ENCODE results near the gene ZNF521. TPM values are rescaled to one million over a fixed set of nuclear protein-coding genes. Genes with fewer than 3 reads are reported as not detected.

The ZNF521 gene
- total RNA-seq, 2 donors from 2014 or later, result 8.0 to 17.2 TPM

- no peak for TF ChIP-seq CTCF (IDR thresholded peaks at IDR 0.05)
- H3K27ac ChIP-seq, result no peak overlapping the region
- no peak for ATAC-seq (ENCODE audit: insufficient number of reproducible peaks, low FRiP score, low read depth)
These were observed 16.3 kb downstream of the ZNF521 start for GRCh38 chr18:25335676-25336075.

DNA sequence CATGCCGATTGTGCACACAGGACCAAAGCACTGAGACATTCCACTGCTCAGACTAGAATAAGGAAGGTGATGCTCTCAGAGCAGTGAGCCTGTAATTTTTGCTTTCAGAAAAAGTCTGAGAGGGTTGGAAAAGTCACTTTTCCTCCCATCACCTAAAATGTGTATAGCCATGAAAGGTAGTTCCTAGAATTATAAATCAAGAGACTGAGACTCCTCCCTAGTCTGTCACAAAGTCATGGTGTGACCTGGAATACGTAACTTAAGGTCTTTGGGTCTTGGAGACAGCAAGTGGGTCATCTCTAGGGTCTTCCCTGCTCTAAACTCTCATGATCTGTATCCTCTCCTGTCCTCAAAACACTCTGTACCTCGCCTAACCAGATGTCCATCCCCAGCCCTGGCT lies 16.9 kb downstream of the ZNF521 start:
- H3K4me3 ChIP-seq, result no peak overlapping the region
- ATAC-seq (ENCODE audit: insufficient number of reproducible peaks, low FRiP score, low read depth) (no peak), DNase-seq (ENCODE audit: low spot score) (no peak)
- no peaks in the 10 kb centered on the region for H3K9me3 ChIP-seq
- TF ChIP-seq CTCF (IDR thresholded peaks at IDR 0.05), result no peak
- H3K27ac ChIP-seq, result no peak overlapping the region
- no peaks in the 10 kb centered on the region for H3K4me1 ChIP-seq (ENCODE audit: control insufficient read depth in 1 of 2, low read depth in 2 of 2)
- no peaks in the 10 kb centered on the region for H3K36me3 ChIP-seq
- H3K27me3 ChIP-seq (replicated peaks; ENCODE audit: insufficient read depth), result no peaks in the 10 kb centered on the region

More at GRCh38 chr18:25335676-25336075, 16.3 kb downstream of the ZNF521 start:
- Histone ChIP-seq H3K9me3 (no peaks in the 10 kb centered on the region), H3K27me3 (replicated peaks; ENCODE audit: insufficient read depth) (no peaks in the 10 kb centered on the region), H3K36me3 (no peaks in the 10 kb centered on the region), H3K4me3 (no peak overlapping the region), H3K4me1 (ENCODE audit: control insufficient read depth in 1 of 2, low read depth in 2 of 2) (no peaks in the 10 kb centered on the region)
- no peak for DNase-seq (ENCODE audit: low spot score)

DNA sequence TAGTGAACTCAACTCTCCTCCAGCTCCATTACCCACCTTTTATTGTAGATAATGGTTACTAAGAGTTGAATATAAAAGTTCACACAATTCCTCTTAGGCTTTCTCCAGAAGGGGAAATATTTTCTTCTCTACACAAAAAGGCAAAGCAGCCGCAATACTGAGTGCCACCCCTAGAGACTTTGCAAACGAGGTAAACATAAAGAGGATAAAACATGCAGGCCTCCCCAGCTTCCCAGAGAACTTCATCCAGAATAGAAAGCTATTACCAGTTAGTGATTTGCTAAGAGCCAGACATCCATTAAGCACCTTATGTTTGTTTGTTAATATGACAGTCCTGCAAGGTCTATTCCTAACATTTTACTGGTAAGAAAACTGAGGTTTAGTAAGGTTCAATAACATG lies 17.4 kb downstream of the ZNF521 start:
- TF ChIP-seq CTCF (IDR thresholded peaks at IDR 0.05), result peak; percentile 21
- DNase-seq (ENCODE audit: low spot score) (no peak), ATAC-seq (ENCODE audit: insufficient number of reproducible peaks, low FRiP score, low read depth) (no peak)
- no peaks in the 10 kb centered on the region for H3K4me1 ChIP-seq (ENCODE audit: control insufficient read depth in 1 of 2, low read depth in 2 of 2)
- H3K36me3 ChIP-seq, result no peaks in the 10 kb centered on the region
- H3K9me3 ChIP-seq, result no peaks in the 10 kb centered on the region
- no peak overlapping the region for H3K4me3 ChIP-seq
- H3K27me3 ChIP-seq (replicated peaks; ENCODE audit: insufficient read depth), result no peaks in the 10 kb centered on the region
- no peak overlapping the region for H3K27ac ChIP-seq

DNA sequence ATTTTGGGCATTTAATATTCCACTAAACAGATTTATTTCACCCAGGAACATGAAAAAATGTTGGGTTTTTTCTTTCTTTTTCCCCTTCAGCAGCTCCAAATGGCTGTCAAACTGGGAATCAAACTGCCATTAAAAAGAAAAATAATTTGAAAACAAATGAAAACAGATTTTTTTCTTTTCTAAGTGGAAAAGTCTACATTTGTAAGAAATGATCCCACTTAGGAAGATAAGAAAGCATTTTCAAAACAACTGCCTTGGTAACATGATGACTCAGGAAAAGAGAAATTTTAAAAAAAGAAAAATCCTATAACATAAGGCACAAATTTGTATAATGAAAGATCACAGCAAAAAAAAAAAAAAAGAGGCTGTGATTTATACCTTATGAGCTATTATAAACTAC lies 20.0 kb downstream of the ZNF521 start:
- Histone ChIP-seq H3K4me1 (ENCODE audit: control insufficient read depth in 1 of 2, low read depth in 2 of 2) (peaks cover 0 to 8% of the 10 kb centered on the region in 2 donors), H3K27ac (no peak overlapping the region), H3K9me3 (no peaks in the 10 kb centered on the region), H3K27me3 (replicated peaks; ENCODE audit: insufficient read depth) (no peaks in the 10 kb centered on the region), H3K4me3 (no peak overlapping the region), H3K36me3 (no peaks in the 10 kb centered on the region)
- no peak for TF ChIP-seq CTCF (IDR thresholded peaks at IDR 0.05)
- DNase-seq (ENCODE audit: low spot score) (no peak), ATAC-seq (ENCODE audit: insufficient number of reproducible peaks, low FRiP score, low read depth) (no peak)

GRCh38 chr18:25329783-25330182 lies 22.2 kb downstream of the ZNF521 start:
- DNase-seq (ENCODE audit: low spot score), result no peak
- Histone ChIP-seq H3K27ac (no peak overlapping the region), H3K4me1 (ENCODE audit: control insufficient read depth in 1 of 2, low read depth in 2 of 2) (peaks cover 0 to 15% of the 10 kb centered on the region in 2 donors), H3K9me3 (no peaks in the 10 kb centered on the region), H3K4me3 (no peak overlapping the region), H3K27me3 (replicated peaks; ENCODE audit: insufficient read depth) (no peaks in the 10 kb centered on the region), H3K36me3 (no peaks in the 10 kb centered on the region)
- ATAC-seq (ENCODE audit: insufficient number of reproducible peaks, low FRiP score, low read depth), result no peak
- no peak for TF ChIP-seq CTCF (IDR thresholded peaks at IDR 0.05)

Measured in thoracic aorta (tissue), 2 donors.